GM23338 (cell line): Measurements from ENCODE around the gene USP43. TPM values are rescaled to one million over a fixed set of nuclear protein-coding genes. Genes with fewer than 3 reads are reported as not detected.

Experiments used
- ATAC-seq: fragments of 200-7000 bp; cut with Tn5 transposase; 3 replicates; pipeline ENCODE4 v1.9.1; 2020
- DNase-seq: peaks from one replicate; pipeline ENCODE4 v3.0.0-alpha.2; 2015; ENCODE audit warnings: low spot score
- H2AFZ ChIP-seq: fragments of 200-600 bp; sonication (generic); 2 replicates; pipeline ENCODE4 v1.8.0; 2016; ENCODE audit warnings: antibody characterized with exemption, mild to moderate bottlenecking, moderate library complexity
- H3F3A ChIP-seq: fragments of 200-600 bp; sonication (generic); replicated peaks from 2 replicates; pipeline ENCODE4 v1.8.0; 2017; ENCODE audit warnings: antibody characterized with exemption, mixed run types, low read depth
- H3K27ac ChIP-seq: fragments of 200-600 bp; sonication (generic); 2 replicates; pipeline ENCODE4 v1.6.1; 2016; ENCODE audit warnings: low read depth
- H3K27me3 ChIP-seq: fragments of 200-600 bp; sonication (generic); 2 replicates; pipeline ENCODE4 v1.8.0; 2016; ENCODE audit warnings: mild to moderate bottlenecking, mixed run types, moderate library complexity; ENCODE audit not compliant: insufficient read depth
- H3K36me3 ChIP-seq: fragments of 200-600 bp; sonication (generic); 2 replicates; pipeline ENCODE4 v1.8.0; 2016; ENCODE audit warnings: mild to moderate bottlenecking; ENCODE audit not compliant: insufficient read depth
- H3K4me1 ChIP-seq: fragments of 200-600 bp; sonication (generic); 2 replicates; pipeline ENCODE4 v1.8.0; 2016; ENCODE audit warnings: mild to moderate bottlenecking, moderate library complexity; ENCODE audit not compliant: insufficient read depth
- H3K4me2 ChIP-seq: fragments of 200-600 bp; sonication (generic); 2 replicates; pipeline ENCODE4 v1.7.1; 2017; ENCODE audit warnings: mixed run types
- H3K4me3 ChIP-seq: fragments of 200-600 bp; sonication (generic); 2 replicates; pipeline ENCODE4 v1.6.1; 2016; ENCODE audit warnings: mixed run types
- H3K79me2 ChIP-seq: fragments of 200-600 bp; sonication (generic); replicated peaks from 2 replicates; pipeline ENCODE4 v1.8.0; 2017; ENCODE audit warnings: mild to moderate bottlenecking; ENCODE audit not compliant: insufficient read depth
- H3K9me2 ChIP-seq: fragments of 200-600 bp; sonication (generic); 2 replicates; pipeline ENCODE4 v1.8.0; 2017; ENCODE audit not compliant: insufficient read depth
- H4K20me1 ChIP-seq: fragments of 200-600 bp; sonication (generic); replicated peaks from 2 replicates; pipeline ENCODE4 v1.8.0; 2017; ENCODE audit warnings: mild to moderate bottlenecking; ENCODE audit not compliant: insufficient read depth
- H3K27ac Mint-ChIP-seq: 2 replicates; pipeline ENCODE4 v1.8.0; 2020; ENCODE audit warnings: inconsistent platforms, mild to moderate bottlenecking, moderate library complexity, mixed read lengths
- H3K27me3 Mint-ChIP-seq: 3 replicates; pipeline ENCODE4 v1.8.0; 2022; ENCODE audit warnings: low read depth, mild to moderate bottlenecking, moderate library complexity, mixed read lengths, inconsistent platforms; ENCODE audit not compliant: insufficient read depth, poor library complexity
- H3K36me3 Mint-ChIP-seq: 3 replicates; pipeline ENCODE4 v1.8.0; 2021; ENCODE audit warnings: low read depth, mild to moderate bottlenecking, inconsistent platforms, moderate library complexity, mixed read lengths
- H3K4me1 Mint-ChIP-seq: 3 replicates; pipeline ENCODE4 v1.8.0; 2020; ENCODE audit warnings: mild to moderate bottlenecking, inconsistent platforms, mixed read lengths
- H3K4me3 Mint-ChIP-seq: 3 replicates; pipeline ENCODE4 v1.8.0; 2021; ENCODE audit warnings: moderate library complexity, mild to moderate bottlenecking, inconsistent platforms, mixed read lengths
- H3K9me3 Mint-ChIP-seq: 3 replicates; pipeline ENCODE4 v1.8.0; 2020; ENCODE audit warnings: moderate library complexity, mild to moderate bottlenecking, inconsistent platforms, mixed read lengths
- CREB1 ChIP-seq: fragments of 250-450 bp; sonication (Bioruptor Pico); IDR thresholded peaks from 2 replicates; pipeline ENCODE4 v1.5.0; 2020; ENCODE audit warnings: low read depth, mild to moderate bottlenecking, moderate library complexity
- CTCF ChIP-seq, 2 experiments: fragments of 200-600 bp in 1 of 2; sonication (generic) in 1 of 2; conservative IDR thresholded peaks; 2 replicates each; pipeline versions ENCODE4 v1.5.1 to v1.6.1; 2016 to 2017; ENCODE audit warnings: antibody characterized with exemption in 2 of 2, low read depth in 2 of 2, mild to moderate bottlenecking in 2 of 2, moderate library complexity in 1 of 2
- EZH2phosphoT487 ChIP-seq: fragments of 200-600 bp; sonication (generic); IDR thresholded peaks from one replicate; pipeline ENCODE4 v1.8.1; 2018; ENCODE audit warnings: antibody characterized with exemption; ENCODE audit not compliant: unreplicated experiment
- JUNB ChIP-seq: IDR thresholded peaks from one replicate; pipeline ENCODE4 v1.6.1; 2016; ENCODE audit warnings: antibody characterized with exemption; ENCODE audit not compliant: unreplicated experiment
- NANOG ChIP-seq: IDR thresholded peaks from 2 replicates; pipeline ENCODE4 v1.6.1; 2016; ENCODE audit warnings: antibody characterized with exemption, borderline replicate concordance
- POLR2AphosphoS5 ChIP-seq: IDR thresholded peaks from 2 replicates; pipeline ENCODE4 v1.6.1; 2016; ENCODE audit warnings: antibody characterized with exemption, low read depth
- STAT1 ChIP-seq: IDR thresholded peaks from one replicate; pipeline ENCODE4 v1.6.1; 2016; ENCODE audit warnings: antibody characterized with exemption; ENCODE audit not compliant: unreplicated experiment
- ZNF114 ChIP-seq: fragments of 250-450 bp; sonication (Bioruptor Pico); IDR thresholded peaks from 2 replicates; pipeline ENCODE4 v1.5.0; 2020; ENCODE audit warnings: mild to moderate bottlenecking, moderate library complexity
- ZNF331 ChIP-seq: fragments of 250-450 bp; sonication (Bioruptor Pico); IDR thresholded peaks from 2 replicates; pipeline ENCODE4 v1.5.0; 2020; ENCODE audit warnings: low read depth, mild to moderate bottlenecking, moderate library complexity
- polyA plus RNA-seq: library from polyadenylated mRNA; unstranded; fragments of >200 nt; fragmentation: Nextera tagmentation; extraction: Ambion mirVana; gene quantifications from 2 replicates; pipeline ENCODE4 v1.2.1, GENCODE V29; 2016
- total RNA-seq: library from RNA; depleted of rRNA; stranded (reverse); fragments of >200 nt; shearing (Covaris generic); gene quantifications from 2 replicates; pipeline ENCODE4 v1.2.3, GENCODE V29; 2014
- TF ChIP-seq, protein P1 (sequence below): IDR thresholded peaks from one replicate; pipeline ENCODE4 v1.6.1; 2018; ENCODE audit warnings: antibody characterized with exemption; ENCODE audit not compliant: unreplicated experiment
- TF ChIP-seq, protein P2 (sequence below): IDR thresholded peaks from 2 replicates; pipeline ENCODE4 v1.6.1; 2016; ENCODE audit warnings: antibody characterized with exemption

The USP43 gene
- total and polyA plus RNA-seq, 2 experiments from 2014 or later: 5.7 to 12.5 TPM

DNA sequence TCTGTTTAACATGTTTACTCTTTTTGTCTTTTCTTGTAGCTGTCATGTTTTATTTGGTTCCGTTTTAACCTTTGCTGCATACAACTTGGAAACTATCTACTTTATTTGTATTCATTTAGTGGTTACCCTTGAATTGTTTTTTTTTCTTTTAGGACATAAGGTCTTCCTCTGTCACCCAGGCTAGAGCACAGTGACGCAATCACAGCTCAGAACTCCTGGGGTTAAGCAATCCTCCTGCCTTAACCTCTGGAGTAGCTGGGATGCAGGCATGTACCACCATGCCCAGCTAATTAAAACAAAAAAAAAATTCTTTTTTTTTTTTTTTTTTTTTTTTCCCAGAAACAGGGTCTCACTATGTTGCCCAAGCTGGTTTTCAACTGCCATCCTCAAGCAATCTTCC lies 29.8 kb upstream of the USP43 start (continued):
- TF ChIP-seq, protein P1, sequence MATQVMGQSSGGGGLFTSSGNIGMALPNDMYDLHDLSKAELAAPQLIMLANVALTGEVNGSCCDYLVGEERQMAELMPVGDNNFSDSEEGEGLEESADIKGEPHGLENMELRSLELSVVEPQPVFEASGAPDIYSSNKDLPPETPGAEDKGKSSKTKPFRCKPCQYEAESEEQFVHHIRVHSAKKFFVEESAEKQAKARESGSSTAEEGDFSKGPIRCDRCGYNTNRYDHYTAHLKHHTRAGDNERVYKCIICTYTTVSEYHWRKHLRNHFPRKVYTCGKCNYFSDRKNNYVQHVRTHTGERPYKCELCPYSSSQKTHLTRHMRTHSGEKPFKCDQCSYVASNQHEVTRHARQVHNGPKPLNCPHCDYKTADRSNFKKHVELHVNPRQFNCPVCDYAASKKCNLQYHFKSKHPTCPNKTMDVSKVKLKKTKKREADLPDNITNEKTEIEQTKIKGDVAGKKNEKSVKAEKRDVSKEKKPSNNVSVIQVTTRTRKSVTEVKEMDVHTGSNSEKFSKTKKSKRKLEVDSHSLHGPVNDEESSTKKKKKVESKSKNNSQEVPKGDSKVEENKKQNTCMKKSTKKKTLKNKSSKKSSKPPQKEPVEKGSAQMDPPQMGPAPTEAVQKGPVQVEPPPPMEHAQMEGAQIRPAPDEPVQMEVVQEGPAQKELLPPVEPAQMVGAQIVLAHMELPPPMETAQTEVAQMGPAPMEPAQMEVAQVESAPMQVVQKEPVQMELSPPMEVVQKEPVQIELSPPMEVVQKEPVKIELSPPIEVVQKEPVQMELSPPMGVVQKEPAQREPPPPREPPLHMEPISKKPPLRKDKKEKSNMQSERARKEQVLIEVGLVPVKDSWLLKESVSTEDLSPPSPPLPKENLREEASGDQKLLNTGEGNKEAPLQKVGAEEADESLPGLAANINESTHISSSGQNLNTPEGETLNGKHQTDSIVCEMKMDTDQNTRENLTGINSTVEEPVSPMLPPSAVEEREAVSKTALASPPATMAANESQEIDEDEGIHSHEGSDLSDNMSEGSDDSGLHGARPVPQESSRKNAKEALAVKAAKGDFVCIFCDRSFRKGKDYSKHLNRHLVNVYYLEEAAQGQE: no peak
- TF ChIP-seq CREB1 (CRISPR knock-in tag) (no peak), POLR2AphosphoS5 (no peak), STAT1 (no peak), CTCF (conservative IDR thresholded peaks at IDR 0.05; ENCODE audit: low read depth in 2 of 2) (no peak), NANOG (no peak), EZH2phosphoT487 (no peak), ZNF331 (CRISPR knock-in tag) (no peak), JUNB (no peak), ZNF114 (CRISPR knock-in tag) (no peak)
- TF ChIP-seq, protein P2, sequence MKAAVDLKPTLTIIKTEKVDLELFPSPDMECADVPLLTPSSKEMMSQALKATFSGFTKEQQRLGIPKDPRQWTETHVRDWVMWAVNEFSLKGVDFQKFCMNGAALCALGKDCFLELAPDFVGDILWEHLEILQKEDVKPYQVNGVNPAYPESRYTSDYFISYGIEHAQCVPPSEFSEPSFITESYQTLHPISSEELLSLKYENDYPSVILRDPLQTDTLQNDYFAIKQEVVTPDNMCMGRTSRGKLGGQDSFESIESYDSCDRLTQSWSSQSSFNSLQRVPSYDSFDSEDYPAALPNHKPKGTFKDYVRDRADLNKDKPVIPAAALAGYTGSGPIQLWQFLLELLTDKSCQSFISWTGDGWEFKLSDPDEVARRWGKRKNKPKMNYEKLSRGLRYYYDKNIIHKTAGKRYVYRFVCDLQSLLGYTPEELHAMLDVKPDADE: no peak

GRCh38 chr17:9622961-9623360 lies 22.4 kb upstream of the USP43 start:
- Mint-ChIP-seq H3K4me3 (no peak overlapping the region), H3K27me3 (no peaks in the 10 kb centered on the region), H3K9me3 (peaks cover 17% of the 10 kb centered on the region), H3K27ac (no peak overlapping the region), H3K36me3 (no peaks in the 10 kb centered on the region), H3K4me1 (no peaks in the 10 kb centered on the region)
- no peak overlapping the region for H3K27ac ChIP-seq
- H3K4me2 ChIP-seq: no peak overlapping the region
- DNase-seq (no peak), ATAC-seq (no peak)
- no peak overlapping the region for H2AFZ ChIP-seq
- H3F3A ChIP-seq: no peaks in the 10 kb centered on the region
- H3K36me3 ChIP-seq: no peaks in the 10 kb centered on the region
- H3K4me1 ChIP-seq: no peaks in the 10 kb centered on the region
- no peaks in the 10 kb centered on the region for H4K20me1 ChIP-seq
- H3K4me3 ChIP-seq: no peak overlapping the region
- no peaks in the 10 kb centered on the region; the same call in 1 of the 2 replicates for H3K9me2 ChIP-seq
- no peaks in the 10 kb centered on the region for H3K27me3 ChIP-seq
- H3K79me2 ChIP-seq: no peaks in the 10 kb centered on the region
- no peak for TF ChIP-seq CTCF (conservative IDR thresholded peaks at IDR 0.05; ENCODE audit: low read depth in 2 of 2)
- TF ChIP-seq POLR2AphosphoS5: no peak
- TF ChIP-seq, protein P1: no peak
- TF ChIP-seq STAT1: no peak
- TF ChIP-seq ZNF114 (CRISPR knock-in tag): no peak
- TF ChIP-seq CREB1 (CRISPR knock-in tag): no peak
- TF ChIP-seq EZH2phosphoT487: no peak
